ENCODE data around the gene GHRHR.

- TF ChIP-seq GATA2 (IDR thresholded peaks at IDR 0.05; ENCODE audit: low read depth, low read length) (no peak), GATA3 (IDR thresholded peaks at IDR 0.05; ENCODE audit: low read depth, low read length) (no peak)
These were observed 25.1 kb upstream of the GHRHR start for GRCh38 chr7:30938435-30939316.

Data from SH-SY5Y (cell line).